ENCODE results near the gene SCAF11. TPM values are rescaled to one million over a fixed set of nuclear protein-coding genes. Genes with fewer than 3 reads are reported as not detected.

Gene SCAF11
- total RNA-seq, 1 experiment from 2014 or later, result 49.0 TPM

- in situ Hi-C loops (cut with HindIII; ENCODE audit: low pct_unique_long_range_greater_than_20kb, low sequenced_read_pairs), result no loop called here
- no peak for DNase-seq (ENCODE audit: low read depth, low spot score)
Measured at GRCh38 chr12:45948546-45948945, 41.8 kb downstream of the SCAF11 start.

GRCh38 chr12:45946435-45946834 is 43.9 kb downstream of the SCAF11 start:
- in situ Hi-C loops (cut with HindIII; ENCODE audit: low pct_unique_long_range_greater_than_20kb, low sequenced_read_pairs), result no loop called here
- no peak for DNase-seq (ENCODE audit: low read depth, low spot score)

GRCh38 chr12:45944771-45945170 is 45.6 kb downstream of the SCAF11 start:
- in situ Hi-C loops (cut with HindIII; ENCODE audit: low pct_unique_long_range_greater_than_20kb, low sequenced_read_pairs), result no loop called here

GRCh38 chr12:45939759-45940158 is 50.6 kb downstream of the SCAF11 start:
- no peak for DNase-seq (ENCODE audit: low read depth, low spot score)
- in situ Hi-C loops (cut with HindIII; ENCODE audit: low pct_unique_long_range_greater_than_20kb, low sequenced_read_pairs), result no loop called here

More at GRCh38 chr12:45944771-45945170, 45.6 kb downstream of the SCAF11 start:
- no peak for DNase-seq (ENCODE audit: low read depth, low spot score)

- in situ Hi-C loops (cut with HindIII; ENCODE audit: low pct_unique_long_range_greater_than_20kb, low sequenced_read_pairs), result no loop called here
- DNase-seq (ENCODE audit: low read depth, low spot score), result no peak
Measured at GRCh38 chr12:45938566-45938965, 51.8 kb downstream of the SCAF11 start.

GRCh38 chr12:45934956-45935355 is 55.4 kb downstream of the SCAF11 start:
- in situ Hi-C loops (cut with HindIII; ENCODE audit: low pct_unique_long_range_greater_than_20kb, low sequenced_read_pairs), result no loop called here
- DNase-seq (ENCODE audit: low read depth, low spot score), result peak; percentile 67

- in situ Hi-C loops (cut with HindIII; ENCODE audit: low pct_unique_long_range_greater_than_20kb, low sequenced_read_pairs), result no loop called here
- no peak for DNase-seq (ENCODE audit: low read depth, low spot score)
Measured at GRCh38 chr12:45933504-45933903, 56.9 kb downstream of the SCAF11 start.

- no peak for DNase-seq (ENCODE audit: low read depth, low spot score)
- in situ Hi-C loops (cut with HindIII; ENCODE audit: low pct_unique_long_range_greater_than_20kb, low sequenced_read_pairs), result no loop called here
Measured at GRCh38 chr12:45930369-45930768, 60.0 kb downstream of the SCAF11 start.

- DNase-seq (ENCODE audit: low read depth, low spot score), result no peak
- in situ Hi-C loops (cut with HindIII; ENCODE audit: low pct_unique_long_range_greater_than_20kb, low sequenced_read_pairs), result no loop called here
Measured at GRCh38 chr12:45928309-45928708, 62.1 kb downstream of the SCAF11 start.

GRCh38 chr12:45918818-45919217 is 71.6 kb downstream of the SCAF11 start:
- no peak for DNase-seq (ENCODE audit: low read depth, low spot score)
- in situ Hi-C loops (cut with HindIII; ENCODE audit: low pct_unique_long_range_greater_than_20kb, low sequenced_read_pairs), result no loop called here

GRCh38 chr12:45915405-45915804 is 75.0 kb downstream of the SCAF11 start:
- in situ Hi-C loops (cut with HindIII; ENCODE audit: low pct_unique_long_range_greater_than_20kb, low sequenced_read_pairs), result no loop called here
- DNase-seq (ENCODE audit: low read depth, low spot score), result no peak

GRCh38 chr12:45914090-45914489 is 76.3 kb downstream of the SCAF11 start:
- DNase-seq (ENCODE audit: low read depth, low spot score), result peak; percentile 43
- in situ Hi-C loops (cut with HindIII; ENCODE audit: low pct_unique_long_range_greater_than_20kb, low sequenced_read_pairs), result no loop called here

GRCh38 chr12:45913631-45914030 is 76.7 kb downstream of the SCAF11 start:
- in situ Hi-C loops (cut with HindIII; ENCODE audit: low pct_unique_long_range_greater_than_20kb, low sequenced_read_pairs), result no loop called here
- no peak for DNase-seq (ENCODE audit: low read depth, low spot score)

GRCh38 chr12:45912774-45913173 is 77.6 kb downstream of the SCAF11 start:
- DNase-seq (ENCODE audit: low read depth, low spot score), result no peak
- in situ Hi-C loops (cut with HindIII; ENCODE audit: low pct_unique_long_range_greater_than_20kb, low sequenced_read_pairs), result no loop called here

- in situ Hi-C loops (cut with HindIII; ENCODE audit: low pct_unique_long_range_greater_than_20kb, low sequenced_read_pairs), result no loop called here
- no peak for DNase-seq (ENCODE audit: low read depth, low spot score)
Measured at GRCh38 chr12:45909041-45909713, 81.2 kb downstream of the SCAF11 start.

GRCh38 chr12:45907955-45908354 is 82.4 kb downstream of the SCAF11 start:
- DNase-seq (ENCODE audit: low read depth, low spot score), result no peak
- in situ Hi-C loops (cut with HindIII; ENCODE audit: low pct_unique_long_range_greater_than_20kb, low sequenced_read_pairs), result no loop called here

GRCh38 chr12:45898094-45898493 is 92.3 kb downstream of the SCAF11 start:
- in situ Hi-C loops (cut with HindIII; ENCODE audit: low pct_unique_long_range_greater_than_20kb, low sequenced_read_pairs), result no loop called here
- no peak for DNase-seq (ENCODE audit: low read depth, low spot score)

- in situ Hi-C loops (cut with HindIII; ENCODE audit: low pct_unique_long_range_greater_than_20kb, low sequenced_read_pairs), result no loop called here
Measured at GRCh38 chr12:45895961-45896360, 94.4 kb downstream of the SCAF11 start.

GRCh38 chr12:45893240-45893639 is 97.1 kb downstream of the SCAF11 start:
- peak; percentile 85 for DNase-seq (ENCODE audit: low read depth, low spot score)
- in situ Hi-C loops (cut with HindIII; ENCODE audit: low pct_unique_long_range_greater_than_20kb, low sequenced_read_pairs), result no loop called here

More at GRCh38 chr12:45895961-45896360, 94.4 kb downstream of the SCAF11 start:
- DNase-seq (ENCODE audit: low read depth, low spot score), result no peak

- DNase-seq (ENCODE audit: low read depth, low spot score), result no peak
- in situ Hi-C loops (cut with HindIII; ENCODE audit: low pct_unique_long_range_greater_than_20kb, low sequenced_read_pairs), result no loop called here
Measured at GRCh38 chr12:45890276-45890675, 100.1 kb downstream of the SCAF11 start.
